Measurements from ENCODE around the gene PLEK2.

GRCh38 chr14:67411820-67412421, at the start of gene PLEK2:
- TF ChIP-seq POLR2A (IDR thresholded peaks at IDR 0.05; ENCODE audit: low read length) (peak; percentile 80), GATA1 (IDR thresholded peaks at IDR 0.05; ENCODE audit: low read depth, low read length) (no peak)
